Gastroesophageal sphincter (tissue), 3 donors: ENCODE measurements around the gene VANGL1.

Experiments
- CTCF ChIP-seq, 4 experiments: fragments of 200-600 bp in 2 of 4; fragments of 450-650 bp in 2 of 4; sonication (generic) in 1 of 4; IDR thresholded peaks; one replicate each; pipeline ENCODE4 v1.5.1; 2017 to 2019; ENCODE audit warnings: antibody characterized with exemption in 4 of 4, mild to moderate bottlenecking in 2 of 4, moderate library complexity in 2 of 4
- POLR2A ChIP-seq, 2 donors: fragments of 450-650 bp; IDR thresholded peaks; one replicate each; pipeline ENCODE4 v1.6.1; 2017; ENCODE audit warnings: antibody characterized with exemption in 2 of 2, mild to moderate bottlenecking in 2 of 2, moderate library complexity in 1 of 2
- POLR2AphosphoS5 ChIP-seq: sonication (generic); formaldehyde crosslinking; IDR thresholded peaks from one replicate; pipeline ENCODE4 v1.6.1; 2017; ENCODE audit warnings: antibody characterized with exemption

- TF ChIP-seq CTCF (IDR thresholded peaks at IDR 0.05), result no peak
- no peak for TF ChIP-seq POLR2AphosphoS5
- no peak for TF ChIP-seq POLR2A (IDR thresholded peaks at IDR 0.05)
These were observed 18.4 kb downstream of the VANGL1 start for GRCh38 chr1:115660151-115660550.
